HG03565 (cell line): ENCODE measurements around the gene PACRG.

Experiments used
- ATAC-seq: cut with Tn5 transposase; IDR thresholded peaks from one replicate; pipeline ENCODE4 v1.9.1; 2021; ENCODE audit warnings: mild to moderate bottlenecking, moderate library complexity; ENCODE audit not compliant: unreplicated experiment

PACRG gene

GRCh38 chr6:163064397-163064796 lies 336.6 kb downstream of the PACRG start:
- no peak for ATAC-seq

GRCh38 chr6:163066200-163066599 lies 338.4 kb downstream of the PACRG start:
- ATAC-seq: no peak

- ATAC-seq: no peak
Measured at GRCh38 chr6:163077134-163077533, 349.4 kb downstream of the PACRG start.

- no peak for ATAC-seq
Measured at GRCh38 chr6:163078712-163079111, 350.9 kb downstream of the PACRG start.

- ATAC-seq: no peak
Measured at GRCh38 chr6:163080228-163080627, 352.5 kb downstream of the PACRG start.

GRCh38 chr6:163083141-163083540 lies 355.4 kb downstream of the PACRG start:
- ATAC-seq: no peak

- no peak for ATAC-seq
Measured at GRCh38 chr6:163085426-163085825, 357.7 kb downstream of the PACRG start.

GRCh38 chr6:163085861-163086623 lies 358.3 kb downstream of the PACRG start:
- no peak for ATAC-seq

- ATAC-seq: no peak
Measured at GRCh38 chr6:163086624-163086920, 358.8 kb downstream of the PACRG start.

- ATAC-seq: no peak
Measured at GRCh38 chr6:163087981-163088380, 360.2 kb downstream of the PACRG start.

GRCh38 chr6:163092876-163093275 lies 365.1 kb downstream of the PACRG start:
- no peak for ATAC-seq

- no peak for ATAC-seq
Measured at GRCh38 chr6:163094881-163095280, 367.1 kb downstream of the PACRG start.

GRCh38 chr6:163095401-163095800 lies 367.6 kb downstream of the PACRG start:
- no peak for ATAC-seq

GRCh38 chr6:163098827-163099479 lies 371.2 kb downstream of the PACRG start:
- no peak for ATAC-seq

GRCh38 chr6:163099621-163100171 lies 371.9 kb downstream of the PACRG start:
- ATAC-seq: no peak

GRCh38 chr6:163100259-163100658 lies 372.5 kb downstream of the PACRG start:
- ATAC-seq: no peak

- no peak for ATAC-seq
Measured at GRCh38 chr6:163113358-163113962, 385.7 kb downstream of the PACRG start.

- no peak for ATAC-seq
Measured at GRCh38 chr6:163118941-163119340, 391.2 kb downstream of the PACRG start.

GRCh38 chr6:163120223-163120622 lies 392.4 kb downstream of the PACRG start:
- ATAC-seq: no peak

GRCh38 chr6:163121270-163121669 lies 393.5 kb downstream of the PACRG start:
- no peak for ATAC-seq

GRCh38 chr6:163122365-163122764 lies 394.6 kb downstream of the PACRG start:
- no peak for ATAC-seq

- no peak for ATAC-seq
Measured at GRCh38 chr6:163123098-163123497, 395.3 kb downstream of the PACRG start.
